ENCODE results near the gene TCHP.

DNA sequence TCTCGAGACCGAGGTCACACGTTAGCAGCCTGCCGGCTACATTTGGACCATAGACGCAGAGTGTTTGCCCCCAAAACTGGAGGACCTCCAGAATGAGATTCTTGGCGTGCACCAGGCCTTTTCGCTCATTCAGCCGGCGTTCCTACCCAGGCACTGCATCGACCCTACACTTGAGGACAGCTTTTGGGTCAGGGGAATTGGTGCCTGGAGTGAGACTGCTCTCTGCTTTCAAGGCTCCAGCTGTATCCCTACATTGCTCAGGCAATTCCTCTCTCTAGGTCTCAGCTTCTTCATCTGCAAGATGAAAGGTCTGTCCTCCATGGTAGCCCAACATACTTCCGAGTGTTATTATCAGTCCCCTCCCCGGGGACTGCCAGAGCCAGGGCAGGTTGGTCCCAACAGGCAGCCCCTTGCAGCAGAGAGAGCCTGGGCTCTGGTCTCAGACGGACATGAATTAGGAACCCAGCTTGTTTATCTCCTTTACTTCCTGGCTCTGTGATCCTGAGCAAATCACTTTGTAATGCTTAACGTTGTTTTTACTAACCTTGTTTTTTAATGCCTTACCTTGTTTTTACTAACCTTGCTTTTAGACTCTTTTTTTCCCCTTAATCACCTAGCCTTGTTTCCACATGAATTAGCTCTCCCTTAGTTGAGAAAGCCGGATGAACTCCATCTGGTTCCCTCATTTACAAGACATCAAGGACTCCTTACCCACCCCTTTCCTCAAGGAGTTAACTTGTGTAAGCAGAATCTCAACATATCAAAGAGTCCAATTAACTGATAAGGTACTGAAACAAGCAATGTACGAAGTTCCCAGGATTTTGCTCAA, 892 bp downstream of the TCHP start:
- TF ChIP-seq GATA2 (IDR thresholded peaks at IDR 0.05; ENCODE audit: low read depth, low read length) (no peak), GATA3 (IDR thresholded peaks at IDR 0.05; ENCODE audit: low read depth, low read length) (no peak)

Measured in SH-SY5Y (cell line).